Stomach (tissue), 9 donors: ENCODE data around the gene ERC2. TPM values are rescaled to one million over a fixed set of nuclear protein-coding genes. Genes with fewer than 3 reads are reported as not detected.

ENCODE experiments used
- DNase-seq, 2 donors: peaks; one replicate each; pipeline versions ENCODE4 v3.0.0 to v3.0.0-alpha.2; 2013 to 2019
- H3K27ac ChIP-seq, 5 donors: fragments of 200-600 bp in 4 of 5; sonication (generic) in 4 of 5; one replicate each; pipeline ENCODE4 v1.5.1; 2013 to 2019; ENCODE audit warnings: mild to moderate bottlenecking in 1 of 5, moderate library complexity in 1 of 5
- H3K27me3 ChIP-seq, 3 donors: fragments of 200-600 bp; sonication (generic); one replicate each; pipeline ENCODE4 v1.5.1; 2017 to 2019; ENCODE audit warnings: mixed run types in 1 of 3
- H3K36me3 ChIP-seq, 4 donors: fragments of 200-600 bp; sonication (generic); 1 replicate in 3 of 4; 2 replicates in 1 of 4; pipeline ENCODE4 v1.5.1; 2016 to 2019
- H3K4me1 ChIP-seq, 4 donors: fragments of 200-600 bp; sonication (generic); one replicate each; pipeline ENCODE4 v1.5.1; 2016 to 2019
- H3K4me3 ChIP-seq, 4 donors: fragments of 200-600 bp; sonication (generic) in 3 of 4; one replicate each; pipeline ENCODE4 v1.5.1; 2016 to 2019; ENCODE audit warnings: mild to moderate bottlenecking in 1 of 4
- H3K9me3 ChIP-seq, 4 donors: fragments of 200-600 bp; sonication (generic); one replicate each; pipeline ENCODE4 v1.5.1; 2016 to 2019
- EP300 ChIP-seq: sonication (generic); formaldehyde crosslinking; IDR thresholded peaks from one replicate; pipeline ENCODE4 v1.6.1; 2017; ENCODE audit warnings: antibody characterized with exemption
- POLR2A ChIP-seq, 4 donors: fragments of 450-650 bp; IDR thresholded peaks; one replicate each; pipeline ENCODE4 v1.6.1; 2016; ENCODE audit warnings: antibody characterized with exemption in 4 of 4, control low read depth in 2 of 4, mild to moderate bottlenecking in 1 of 4, moderate library complexity in 1 of 4
- POLR2AphosphoS5 ChIP-seq, 3 donors: sonication (generic); formaldehyde crosslinking; IDR thresholded peaks; one replicate each; pipeline ENCODE4 v1.6.1; 2016; ENCODE audit warnings: antibody characterized with exemption in 3 of 3
- WGBS, 5 donors: extraction: QIAGEN DNeasy Blood & Tissue Kit in 3 of 5; methylation state at CpG; one replicate each; pipeline versions ENCODE4 v1.1.5 to v1.1.7; 2013 to 2018; 5-methylcytosine and 5-hydroxymethylcytosine counted together
- intact Hi-C: fragments of 100-400 bp; cut with DNase I; formaldehyde crosslinking; loops from one replicate; pipeline ENCODE4 v1.15.1; 2023; ENCODE audit warnings: low total_unique reads
- polyA plus RNA-seq, 3 donors: library from polyadenylated mRNA; stranded (reverse); fragments of 200-250 nt; gene quantifications; one replicate each; pipeline ENCODE4 v1.2.3, GENCODE V29; 2013
- total RNA-seq, 5 donors: library from RNA; depleted of rRNA; stranded (reverse); fragments of >200 nt; gene quantifications; one replicate each; pipeline versions ENCODE4 v1.1.0 to v1.2.3, GENCODE V29; 2014 to 2016
- TF ChIP-seq, protein P1 (sequence below), 7 experiments: fragments of 450-650 bp in 4 of 7; fragments of 200-600 bp in 3 of 7; sonication (generic) in 3 of 7; IDR thresholded peaks; one replicate each; pipeline ENCODE4 v1.5.1; 2016 to 2019; ENCODE audit warnings: antibody characterized with exemption in 7 of 7, control low read depth in 2 of 7, mild to moderate bottlenecking in 1 of 7
- donor health status: healthy with polysubstance abuse.
- donor health status: Bipolar disorder and iron deficiency.
- donor health status: healthy.

ERC2 gene
- total and polyA plus RNA-seq, 8 donors: 0.43 to 3.1 (median 1.3) TPM; not detected in 2

DNA sequence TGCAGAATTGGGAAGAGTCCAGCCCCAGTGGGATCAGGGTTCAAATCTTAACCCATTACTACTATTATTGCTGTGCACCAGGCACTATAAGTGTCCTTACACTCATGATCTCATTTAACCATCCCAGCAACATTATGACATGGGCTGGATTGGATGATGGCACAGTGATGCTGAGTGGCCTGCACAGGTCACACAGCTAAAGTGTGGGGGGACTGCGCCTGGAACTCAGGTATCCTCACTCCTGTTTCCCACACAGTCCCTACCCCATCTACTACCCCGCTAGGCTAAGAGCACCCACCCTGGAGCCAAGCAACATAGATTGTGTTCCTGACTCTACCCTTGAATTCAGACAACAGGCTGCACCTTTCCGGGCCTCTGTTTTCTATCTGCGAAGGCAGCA lies 997.2 kb downstream of the ERC2 start:
- Histone ChIP-seq H3K27ac (no peak overlapping the region), H3K4me1 (peaks cover 0 to 6% (median 0%) of the 10 kb centered on the region in 4 donors), H3K27me3 (peaks cover 0 to 5% (median 0%) of the 10 kb centered on the region in 3 donors), H3K9me3 (no peaks in the 10 kb centered on the region), H3K4me3 (no peak overlapping the region), H3K36me3 (peaks cover 0 to 6% (median 2%) of the 10 kb centered on the region in 4 donors)
- 71 to 98% (median 93%) methylated on average over 4 of the region's 4 CpGs for WGBS, 5 donors
- DNase-seq: no peak
- intact Hi-C loops: no loop called here
- TF ChIP-seq EP300: no peak
- TF ChIP-seq POLR2AphosphoS5 (IDR thresholded peaks at IDR 0.05): no peak
- TF ChIP-seq POLR2A (IDR thresholded peaks at IDR 0.05): no peak
- TF ChIP-seq, protein P1, sequence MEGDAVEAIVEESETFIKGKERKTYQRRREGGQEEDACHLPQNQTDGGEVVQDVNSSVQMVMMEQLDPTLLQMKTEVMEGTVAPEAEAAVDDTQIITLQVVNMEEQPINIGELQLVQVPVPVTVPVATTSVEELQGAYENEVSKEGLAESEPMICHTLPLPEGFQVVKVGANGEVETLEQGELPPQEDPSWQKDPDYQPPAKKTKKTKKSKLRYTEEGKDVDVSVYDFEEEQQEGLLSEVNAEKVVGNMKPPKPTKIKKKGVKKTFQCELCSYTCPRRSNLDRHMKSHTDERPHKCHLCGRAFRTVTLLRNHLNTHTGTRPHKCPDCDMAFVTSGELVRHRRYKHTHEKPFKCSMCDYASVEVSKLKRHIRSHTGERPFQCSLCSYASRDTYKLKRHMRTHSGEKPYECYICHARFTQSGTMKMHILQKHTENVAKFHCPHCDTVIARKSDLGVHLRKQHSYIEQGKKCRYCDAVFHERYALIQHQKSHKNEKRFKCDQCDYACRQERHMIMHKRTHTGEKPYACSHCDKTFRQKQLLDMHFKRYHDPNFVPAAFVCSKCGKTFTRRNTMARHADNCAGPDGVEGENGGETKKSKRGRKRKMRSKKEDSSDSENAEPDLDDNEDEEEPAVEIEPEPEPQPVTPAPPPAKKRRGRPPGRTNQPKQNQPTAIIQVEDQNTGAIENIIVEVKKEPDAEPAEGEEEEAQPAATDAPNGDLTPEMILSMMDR (IDR thresholded peaks at IDR 0.05): no peak

- TF ChIP-seq EP300 (no peak), POLR2A (IDR thresholded peaks at IDR 0.05) (no peak), POLR2AphosphoS5 (IDR thresholded peaks at IDR 0.05) (no peak)
- TF ChIP-seq, protein P1 (IDR thresholded peaks at IDR 0.05): no peak
- Histone ChIP-seq H3K27me3 (peaks cover 0 to 5% (median 0%) of the 10 kb centered on the region in 3 donors), H3K4me1 (peaks cover 0 to 6% (median 0%) of the 10 kb centered on the region in 4 donors), H3K4me3 (no peak overlapping the region), H3K27ac (no peak overlapping the region), H3K36me3 (peaks cover 0 to 6% (median 2%) of the 10 kb centered on the region in 4 donors), H3K9me3 (no peaks in the 10 kb centered on the region)
- DNase-seq: no peak
- intact Hi-C loops: no loop called here
- WGBS, 5 donors: 95 to 97% (median 96%) methylated on average over 27 to 32 of the region's 32 CpGs
Measured at GRCh38 chr3:55469957-55470526, 998.2 kb downstream of the ERC2 start.

- DNase-seq: no peak
- peaks cover 0 to 6% (median 2%) of the 10 kb centered on the region in 4 donors for H3K36me3 ChIP-seq
- TF ChIP-seq, protein P1 (IDR thresholded peaks at IDR 0.05): no peak
- TF ChIP-seq POLR2A (IDR thresholded peaks at IDR 0.05) (no peak), POLR2AphosphoS5 (IDR thresholded peaks at IDR 0.05) (no peak), EP300 (no peak)
- H3K4me3 ChIP-seq: no peak overlapping the region
- no peaks in the 10 kb centered on the region for H3K27me3 ChIP-seq
- H3K9me3 ChIP-seq: no peaks in the 10 kb centered on the region
- H3K27ac ChIP-seq: no peak overlapping the region
- H3K4me1 ChIP-seq: peaks cover 0 to 6% (median 0%) of the 10 kb centered on the region in 4 donors
- intact Hi-C loops: no loop called here
- 83 to 92% (median 87%) methylated on average over 5 of the region's 5 CpGs for WGBS, 5 donors
Measured at GRCh38 chr3:55468251-55468650, 1000.0 kb downstream of the ERC2 start.

DNA sequence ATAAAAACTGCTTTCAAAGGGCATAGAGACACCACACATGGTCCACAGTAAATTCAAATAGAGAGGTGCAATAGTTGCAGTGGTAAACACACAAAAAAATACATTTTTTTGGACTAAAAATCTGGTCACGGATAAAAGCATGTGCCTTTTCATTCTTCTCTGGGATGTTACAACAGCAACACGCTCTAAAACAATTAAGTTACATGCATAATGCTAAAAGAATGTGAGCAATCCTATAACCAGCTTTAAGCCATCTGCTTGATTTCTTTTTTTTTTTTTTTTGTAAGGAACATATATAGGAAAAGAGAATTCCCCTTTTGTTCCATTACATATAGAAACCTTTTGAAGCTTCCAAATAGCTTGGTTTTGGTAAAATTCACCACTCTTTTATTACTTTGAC lies 1001.2 kb downstream of the ERC2 start:
- intact Hi-C loops: no loop called here
- peak in 1 of 2 donors; percentile 19 for DNase-seq
- peaks cover 0 to 6% (median 2%) of the 10 kb centered on the region in 4 donors for H3K36me3 ChIP-seq
- no peaks in the 10 kb centered on the region for H3K27me3 ChIP-seq
- H3K4me3 ChIP-seq: no peak overlapping the region
- 78 to 88% (median 84%) methylated on average over 2 of the region's 2 CpGs for WGBS, 5 donors
- no peak overlapping the region for H3K27ac ChIP-seq
- H3K4me1 ChIP-seq: peaks cover 0 to 6% (median 0%) of the 10 kb centered on the region in 4 donors
- TF ChIP-seq, protein P1 (IDR thresholded peaks at IDR 0.05): no peak
- no peak for TF ChIP-seq POLR2A (IDR thresholded peaks at IDR 0.05)
- no peaks in the 10 kb centered on the region for H3K9me3 ChIP-seq
